ENCODE measurements around the gene DIPK1A.

Gene DIPK1A

DNA sequence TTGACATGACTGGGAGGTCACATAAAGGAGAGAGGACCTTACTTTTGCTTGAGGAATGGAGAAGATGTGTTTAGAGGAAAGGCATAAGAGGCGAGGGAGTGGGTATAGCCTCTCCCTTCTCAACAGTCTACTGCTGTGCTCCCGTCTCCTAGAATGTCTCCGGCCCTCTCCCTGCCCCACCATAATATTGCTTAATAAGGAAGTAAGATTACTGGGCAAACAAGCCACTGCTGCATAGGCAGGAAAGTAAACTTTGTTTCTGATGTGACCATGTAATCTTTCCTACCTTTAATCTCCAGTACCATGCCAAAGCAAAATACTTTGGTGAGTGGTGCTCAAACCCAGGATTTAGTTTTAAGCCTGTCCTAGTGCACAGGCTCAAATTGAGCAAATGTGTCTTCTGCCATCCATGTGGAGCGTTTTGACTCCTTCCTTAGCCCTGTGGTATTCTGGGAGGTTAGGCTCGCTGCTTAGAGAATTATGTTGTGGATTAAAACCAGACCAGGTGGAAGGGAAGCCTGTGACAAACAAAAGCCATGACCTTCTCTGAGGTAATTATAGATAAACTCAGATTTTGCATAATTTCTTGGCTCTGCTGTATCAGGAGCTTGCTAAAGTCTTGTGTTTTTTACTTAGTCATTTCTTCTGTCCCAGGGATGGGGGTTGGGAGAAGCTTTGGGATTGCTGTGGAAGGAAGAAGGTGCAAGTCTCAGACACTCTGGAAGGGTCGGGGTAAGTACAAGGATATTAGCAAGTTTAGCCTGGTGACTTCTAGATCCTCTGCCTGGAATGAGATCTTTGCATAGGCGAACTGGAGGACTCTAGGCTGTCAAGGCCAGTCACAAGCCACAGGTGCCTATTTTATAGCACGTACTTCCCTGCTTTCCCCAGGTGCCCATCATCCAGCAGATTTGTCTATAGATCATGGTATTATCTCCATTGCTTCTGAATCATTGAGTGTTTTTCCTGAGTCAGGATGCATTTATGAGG is 34.5 kb upstream of the DIPK1A start:
- TF ChIP-seq, protein P1, sequence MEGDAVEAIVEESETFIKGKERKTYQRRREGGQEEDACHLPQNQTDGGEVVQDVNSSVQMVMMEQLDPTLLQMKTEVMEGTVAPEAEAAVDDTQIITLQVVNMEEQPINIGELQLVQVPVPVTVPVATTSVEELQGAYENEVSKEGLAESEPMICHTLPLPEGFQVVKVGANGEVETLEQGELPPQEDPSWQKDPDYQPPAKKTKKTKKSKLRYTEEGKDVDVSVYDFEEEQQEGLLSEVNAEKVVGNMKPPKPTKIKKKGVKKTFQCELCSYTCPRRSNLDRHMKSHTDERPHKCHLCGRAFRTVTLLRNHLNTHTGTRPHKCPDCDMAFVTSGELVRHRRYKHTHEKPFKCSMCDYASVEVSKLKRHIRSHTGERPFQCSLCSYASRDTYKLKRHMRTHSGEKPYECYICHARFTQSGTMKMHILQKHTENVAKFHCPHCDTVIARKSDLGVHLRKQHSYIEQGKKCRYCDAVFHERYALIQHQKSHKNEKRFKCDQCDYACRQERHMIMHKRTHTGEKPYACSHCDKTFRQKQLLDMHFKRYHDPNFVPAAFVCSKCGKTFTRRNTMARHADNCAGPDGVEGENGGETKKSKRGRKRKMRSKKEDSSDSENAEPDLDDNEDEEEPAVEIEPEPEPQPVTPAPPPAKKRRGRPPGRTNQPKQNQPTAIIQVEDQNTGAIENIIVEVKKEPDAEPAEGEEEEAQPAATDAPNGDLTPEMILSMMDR (IDR thresholded peaks at IDR 0.05; ENCODE audit: insufficient read depth, low read length, poor library complexity, severe bottlenecking) = no peak
- no peak for DNase-seq (ENCODE audit: extremely low read depth, insufficient read length)
- H3K27me3 ChIP-seq (replicated peaks; ENCODE audit: control insufficient read depth, insufficient read depth, low read length) = no peaks in the 10 kb centered on the region
- H3K36me3 ChIP-seq (ENCODE audit: control insufficient read depth, insufficient read depth, low read length) = no peaks in the 10 kb centered on the region
- no peak overlapping the region for H3K4me3 ChIP-seq (replicated peaks; ENCODE audit: low read depth, low read length)

DNA sequence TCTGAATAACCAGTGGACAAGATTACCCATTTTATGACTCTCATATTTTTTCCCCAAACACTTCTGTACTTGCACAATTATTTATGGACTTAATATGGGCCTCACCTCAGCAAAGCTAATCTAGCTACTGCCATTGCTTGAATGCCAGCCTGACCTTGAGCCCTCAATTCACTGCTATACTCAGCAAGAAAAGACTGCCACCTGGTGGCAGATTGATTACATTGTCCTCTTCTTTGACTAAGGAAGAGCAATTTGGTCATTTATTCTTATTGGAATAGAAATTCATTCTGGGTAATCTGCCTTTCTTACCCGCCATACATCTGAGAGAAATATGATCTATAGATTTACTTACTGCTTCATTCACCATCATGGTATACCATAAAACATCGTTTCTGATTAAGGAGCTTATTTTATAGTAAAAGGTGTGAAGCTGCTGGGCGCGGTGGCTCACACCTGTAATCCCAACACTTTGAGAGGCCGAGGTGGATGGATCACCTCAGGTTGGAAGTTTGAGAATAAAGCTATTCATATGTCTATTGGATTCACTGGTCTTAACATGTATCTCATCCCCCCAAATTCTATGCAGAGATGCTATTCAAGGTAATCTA is 32.9 kb upstream of the DIPK1A start:
- DNase-seq (ENCODE audit: extremely low read depth, insufficient read length) = no peak
- H3K36me3 ChIP-seq (ENCODE audit: control insufficient read depth, insufficient read depth, low read length) = no peaks in the 10 kb centered on the region
- H3K27me3 ChIP-seq (replicated peaks; ENCODE audit: control insufficient read depth, insufficient read depth, low read length) = no peaks in the 10 kb centered on the region
- TF ChIP-seq, protein P1 (IDR thresholded peaks at IDR 0.05; ENCODE audit: insufficient read depth, low read length, poor library complexity, severe bottlenecking) = peak; percentile 53
- H3K4me3 ChIP-seq (replicated peaks; ENCODE audit: low read depth, low read length) = no peak overlapping the region

DNA sequence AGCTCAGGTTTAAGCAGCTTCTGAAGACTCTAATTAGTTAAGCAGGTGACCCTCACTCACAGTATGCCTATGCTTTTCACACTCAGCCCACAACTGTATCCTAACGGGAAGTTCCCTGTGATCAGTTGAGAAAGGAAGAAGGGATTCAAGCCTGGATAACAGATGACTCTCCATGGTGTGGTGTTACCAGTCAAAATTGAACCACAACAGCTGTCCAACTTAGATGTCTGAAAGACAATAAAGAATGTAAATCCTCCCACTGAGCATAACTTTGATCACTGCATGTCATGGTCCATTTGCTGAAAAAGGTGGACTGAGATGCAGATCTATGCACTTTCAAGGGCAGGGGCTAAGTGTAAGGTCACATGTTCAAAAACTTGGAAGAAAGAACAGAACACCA is 32.3 kb upstream of the DIPK1A start:
- TF ChIP-seq, protein P1 (IDR thresholded peaks at IDR 0.05; ENCODE audit: insufficient read depth, low read length, poor library complexity, severe bottlenecking) = no peak
- DNase-seq (ENCODE audit: extremely low read depth, insufficient read length) = no peak
- no peak overlapping the region for H3K4me3 ChIP-seq (replicated peaks; ENCODE audit: low read depth, low read length)
- no peaks in the 10 kb centered on the region for H3K36me3 ChIP-seq (ENCODE audit: control insufficient read depth, insufficient read depth, low read length)
- H3K27me3 ChIP-seq (replicated peaks; ENCODE audit: control insufficient read depth, insufficient read depth, low read length) = no peaks in the 10 kb centered on the region

DNA sequence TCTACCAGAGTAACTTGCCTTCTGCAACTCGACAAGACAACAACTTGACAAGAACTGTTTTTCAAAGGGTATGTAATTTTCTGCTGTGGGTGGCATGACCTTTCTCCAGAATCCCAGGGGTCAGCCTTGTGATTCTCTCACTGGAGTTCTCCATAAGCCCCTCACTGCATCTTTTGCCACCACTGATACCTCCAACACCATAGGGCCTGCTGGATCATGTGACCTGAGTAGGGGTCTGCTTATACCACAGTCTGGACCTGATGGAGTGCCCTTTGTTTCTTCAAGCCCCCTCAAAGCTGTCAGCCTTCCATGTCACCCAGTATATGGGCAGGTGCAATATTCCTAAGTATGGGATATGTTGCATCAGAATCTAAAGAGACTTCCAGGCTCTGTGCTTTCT is 31.6 kb upstream of the DIPK1A start:
- no peak for DNase-seq (ENCODE audit: extremely low read depth, insufficient read length)
- no peaks in the 10 kb centered on the region for H3K27me3 ChIP-seq (replicated peaks; ENCODE audit: control insufficient read depth, insufficient read depth, low read length)
- TF ChIP-seq, protein P1 (IDR thresholded peaks at IDR 0.05; ENCODE audit: insufficient read depth, low read length, poor library complexity, severe bottlenecking) = no peak
- no peak overlapping the region for H3K4me3 ChIP-seq (replicated peaks; ENCODE audit: low read depth, low read length)
- no peaks in the 10 kb centered on the region for H3K36me3 ChIP-seq (ENCODE audit: control insufficient read depth, insufficient read depth, low read length)

DNA sequence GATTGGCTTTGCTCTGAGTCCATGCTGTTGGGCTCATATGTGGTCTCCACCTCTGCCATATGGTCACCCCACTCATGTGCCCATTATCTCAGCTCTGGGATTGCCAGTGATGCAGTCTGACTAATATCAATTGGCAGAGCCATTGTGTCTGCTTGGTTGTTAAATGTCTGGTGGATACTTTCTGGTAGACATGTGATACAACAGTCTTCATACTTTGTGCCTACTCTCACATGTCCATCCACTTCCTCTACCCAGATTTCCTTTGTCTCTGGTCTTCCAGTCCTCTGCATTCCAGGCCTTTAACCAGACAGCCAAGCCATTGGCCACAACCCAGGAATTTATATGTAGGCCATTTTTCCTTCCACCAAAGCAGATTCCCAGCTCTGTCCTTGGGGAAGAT is 30.8 kb upstream of the DIPK1A start:
- H3K4me3 ChIP-seq (replicated peaks; ENCODE audit: low read depth, low read length) = no peak overlapping the region
- no peaks in the 10 kb centered on the region for H3K27me3 ChIP-seq (replicated peaks; ENCODE audit: control insufficient read depth, insufficient read depth, low read length)
- no peaks in the 10 kb centered on the region for H3K36me3 ChIP-seq (ENCODE audit: control insufficient read depth, insufficient read depth, low read length)
- TF ChIP-seq, protein P1 (IDR thresholded peaks at IDR 0.05; ENCODE audit: insufficient read depth, low read length, poor library complexity, severe bottlenecking) = no peak
- DNase-seq (ENCODE audit: extremely low read depth, insufficient read length) = no peak
